GM21526 (cell line): Measurements from ENCODE around the gene SMG6.

Experiments used
- ATAC-seq: cut with Tn5 transposase; IDR thresholded peaks from one replicate; pipeline ENCODE4 v1.9.1; 2021; ENCODE audit warnings: moderate library complexity; ENCODE audit not compliant: unreplicated experiment, low FRiP score

The SMG6 gene

GRCh38 chr17:2084766-2085647 lies 218.6 kb downstream of the SMG6 start:
- ATAC-seq, result no peak

GRCh38 chr17:2084036-2084765 lies 219.4 kb downstream of the SMG6 start:
- ATAC-seq, result no peak

- ATAC-seq, result no peak
These were observed 220.0 kb downstream of the SMG6 start for GRCh38 chr17:2083613-2084035.

DNA sequence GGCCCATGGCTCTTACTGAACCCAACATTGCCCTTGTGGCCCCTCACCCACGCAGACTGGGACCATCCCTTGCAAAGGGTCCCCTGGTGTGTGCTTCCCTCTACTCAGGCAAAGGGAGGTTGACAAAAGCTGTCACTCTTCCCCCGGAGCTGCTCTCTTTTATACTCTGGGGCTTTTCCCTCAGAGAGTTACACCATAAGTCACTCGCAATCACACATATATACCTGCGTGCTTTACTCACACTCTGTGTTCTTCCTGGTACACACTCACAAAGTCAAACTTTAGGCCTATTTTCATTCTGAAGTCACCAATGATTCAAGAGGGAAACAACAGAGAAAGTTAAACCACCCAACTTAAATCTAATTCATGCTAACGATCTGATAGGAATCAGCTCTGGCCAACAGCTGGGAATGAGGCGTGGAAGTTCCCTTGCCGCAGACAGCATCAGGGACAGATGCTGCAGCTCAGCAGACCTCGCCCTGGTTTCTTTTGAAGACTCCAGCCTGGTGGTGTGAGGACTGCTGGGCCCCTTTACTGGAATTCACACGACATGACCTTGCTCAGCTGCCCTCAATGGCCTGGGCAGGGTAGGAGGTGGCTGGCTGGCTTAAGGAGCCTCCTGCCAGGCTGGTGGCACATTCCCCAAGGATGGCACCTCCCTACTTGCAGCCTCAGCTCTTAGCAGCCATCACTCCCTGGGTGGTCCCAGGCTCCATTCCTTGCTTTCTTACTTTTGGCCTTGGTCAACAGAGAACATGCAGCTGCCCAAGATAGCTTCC lies 221.4 kb downstream of the SMG6 start:
- ATAC-seq, result no peak

DNA sequence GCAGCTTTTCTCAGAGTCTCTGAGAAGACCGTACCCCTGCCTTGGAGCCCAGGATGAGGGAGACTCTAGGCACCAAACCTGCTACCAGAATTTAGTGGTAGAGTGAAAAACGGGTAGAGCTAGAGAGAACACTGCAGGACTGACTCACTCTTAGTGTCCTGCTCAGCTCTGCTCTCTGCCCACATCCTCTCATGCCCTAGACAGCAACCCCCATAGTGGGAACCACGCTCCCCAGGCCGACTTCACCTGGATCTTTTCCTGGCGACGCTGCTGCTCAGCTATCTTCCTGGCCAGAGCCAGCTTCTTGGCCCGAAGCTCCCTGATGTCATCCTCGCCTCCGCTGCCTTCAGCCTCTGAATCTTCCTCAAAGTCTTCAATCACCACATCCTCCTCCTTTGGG lies 222.0 kb downstream of the SMG6 start:
- ATAC-seq, result no peak

DNA sequence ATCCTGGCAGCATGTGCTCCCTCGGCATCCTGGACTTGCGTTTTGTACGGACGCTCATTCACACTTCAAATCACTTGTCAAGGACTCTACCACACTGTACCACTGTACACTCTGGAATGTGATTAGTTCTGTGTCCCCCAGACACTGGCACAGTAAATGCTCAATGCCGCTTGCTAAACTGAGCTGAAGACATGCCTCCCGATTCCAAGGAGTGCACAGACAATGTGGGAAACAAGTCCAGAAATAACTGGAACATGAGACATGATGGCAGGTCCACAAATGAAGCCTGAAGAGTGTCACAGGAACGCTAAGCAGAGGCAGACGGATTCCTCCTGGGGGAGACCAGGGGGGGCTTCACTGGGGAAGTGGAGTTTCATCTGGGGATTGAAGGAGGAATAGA lies 226.5 kb downstream of the SMG6 start:
- no peak for ATAC-seq

DNA sequence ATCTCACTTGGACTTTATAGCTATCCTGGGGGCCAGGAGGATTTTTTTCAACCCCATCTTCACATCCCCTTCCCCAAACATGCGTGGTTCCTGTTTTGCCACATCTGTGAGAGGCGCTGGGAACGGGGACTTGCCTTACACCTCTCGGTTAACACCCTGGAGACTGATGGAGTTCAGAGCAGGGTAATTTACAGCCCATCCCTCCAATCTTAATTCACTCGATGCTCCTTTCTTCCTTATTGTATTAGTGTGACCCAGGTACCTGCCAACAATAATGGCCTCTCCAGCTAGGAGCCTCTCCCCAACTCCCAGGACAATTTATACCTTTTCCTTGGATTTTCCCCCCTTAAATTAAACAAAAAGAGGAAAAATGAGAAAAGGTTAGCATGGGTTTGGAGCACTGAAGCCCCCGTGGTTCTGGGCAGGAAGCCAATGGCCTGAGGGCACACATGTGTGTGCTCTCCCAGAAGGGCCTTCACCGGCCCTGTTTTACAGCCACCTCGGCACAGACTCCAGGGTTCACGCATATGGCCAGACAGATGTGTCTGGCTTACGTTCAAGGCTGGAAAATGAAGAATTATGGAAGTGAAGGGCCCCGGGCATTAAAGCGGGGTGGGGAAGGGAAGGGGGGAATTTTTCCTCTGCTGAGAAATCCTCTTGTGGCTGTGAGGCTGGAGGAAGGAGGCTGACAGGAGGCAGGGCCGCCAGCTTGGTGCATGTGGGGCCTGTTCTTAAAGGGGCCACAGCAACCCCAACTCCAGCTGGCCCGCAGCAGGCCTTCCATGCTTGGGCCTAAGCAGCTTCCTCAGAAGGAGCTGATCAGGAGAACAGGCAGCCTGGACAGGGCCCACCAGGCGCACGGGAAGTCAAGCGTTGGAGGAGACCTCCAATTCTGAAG lies 227.2 kb downstream of the SMG6 start:
- no peak for ATAC-seq

DNA sequence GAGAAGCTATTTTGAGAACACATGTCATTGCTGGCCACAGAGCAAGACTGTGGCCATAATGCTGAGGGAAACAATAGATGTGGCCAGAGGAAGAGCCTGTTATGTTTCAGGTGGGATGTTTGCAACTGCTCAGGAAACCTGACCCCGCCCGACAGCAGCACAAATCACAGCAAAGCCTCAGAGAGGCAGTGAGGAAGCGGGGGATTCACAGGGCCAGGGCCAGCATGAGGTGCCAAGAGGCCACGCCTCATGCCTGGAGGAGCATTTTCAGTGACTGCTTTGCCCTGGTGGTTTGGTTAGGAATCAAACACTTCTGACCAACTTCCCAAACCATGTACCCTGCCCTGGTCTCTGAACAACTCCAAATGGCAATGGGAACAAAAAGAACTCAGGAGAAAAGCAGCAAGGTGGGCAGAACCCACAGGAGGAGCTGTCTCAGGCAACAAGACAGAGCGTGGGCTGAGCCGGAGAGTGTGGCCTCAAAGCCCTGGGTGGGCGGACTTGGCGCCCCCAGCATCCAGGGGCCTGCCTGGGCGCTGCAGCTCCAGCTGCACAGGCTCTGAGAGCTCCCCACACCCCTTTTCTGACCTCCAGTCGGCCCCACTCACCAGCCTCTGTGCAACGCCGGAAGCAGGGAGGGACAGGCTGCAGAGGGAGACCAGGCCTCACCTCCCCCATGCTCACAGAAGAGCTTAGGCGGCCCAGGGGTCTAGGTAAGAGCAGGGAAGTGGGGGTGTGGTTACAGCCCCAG lies 228.1 kb downstream of the SMG6 start:
- no peak for ATAC-seq

DNA sequence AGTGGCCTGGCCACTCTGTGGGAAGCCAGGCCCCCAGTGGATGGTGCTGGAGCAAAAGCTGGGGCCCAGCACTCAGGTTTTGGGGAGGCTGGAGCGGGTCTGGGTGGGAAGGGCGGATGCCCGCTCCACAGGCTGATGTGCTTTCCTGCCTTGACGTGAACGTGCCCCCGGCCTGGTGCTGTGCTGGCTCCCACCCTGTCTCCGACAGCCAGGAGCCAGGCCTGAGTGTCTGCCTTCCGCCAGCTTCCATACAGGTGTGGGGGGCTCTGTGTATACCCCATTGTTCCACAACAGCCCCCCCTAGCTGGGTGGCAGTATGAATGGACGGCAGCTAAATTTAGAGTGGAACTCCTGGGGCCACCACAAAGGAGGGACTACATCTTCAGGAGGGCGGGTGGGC lies 228.7 kb downstream of the SMG6 start:
- ATAC-seq, result no peak

DNA sequence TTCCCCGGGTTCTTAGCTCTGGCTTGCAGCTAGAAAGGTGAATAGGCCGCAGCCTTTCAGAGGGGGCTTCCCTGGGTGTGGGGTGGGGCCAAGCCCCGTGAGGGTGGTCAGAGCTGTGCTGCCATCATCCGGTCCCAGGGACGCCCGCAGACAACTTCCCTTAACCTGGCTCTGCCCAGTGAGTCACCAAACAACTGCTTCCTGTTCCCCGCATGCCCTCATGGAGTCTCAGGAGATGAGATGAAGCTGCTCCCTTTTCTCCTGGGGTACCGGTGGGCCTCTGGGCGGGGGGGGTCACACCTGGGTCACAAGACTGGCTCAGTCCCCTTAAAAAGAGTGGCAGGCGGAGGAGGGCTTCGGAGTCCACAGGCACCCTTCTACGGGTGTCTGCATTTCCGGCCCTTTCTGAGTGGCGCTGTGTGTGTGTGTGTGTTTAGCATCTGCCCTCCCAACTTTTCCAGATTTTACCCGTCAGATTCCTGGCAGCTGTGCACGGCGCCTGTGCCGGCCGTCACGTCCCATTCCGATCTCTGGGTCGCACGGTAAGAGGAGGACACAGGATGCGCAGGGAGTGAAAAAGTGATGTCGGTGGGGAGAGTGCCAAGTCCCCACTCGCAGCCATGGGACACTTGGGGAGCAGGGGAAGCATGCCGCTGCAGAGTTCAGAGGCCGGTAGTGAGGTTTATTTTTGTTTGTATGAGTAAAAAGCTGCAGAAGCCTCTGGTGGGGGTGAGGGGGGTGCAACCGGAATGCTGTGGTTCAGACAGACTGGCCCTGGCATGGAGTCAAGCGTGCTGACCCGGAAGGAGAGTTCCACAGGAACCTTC lies 231.9 kb downstream of the SMG6 start:
- no peak for ATAC-seq

DNA sequence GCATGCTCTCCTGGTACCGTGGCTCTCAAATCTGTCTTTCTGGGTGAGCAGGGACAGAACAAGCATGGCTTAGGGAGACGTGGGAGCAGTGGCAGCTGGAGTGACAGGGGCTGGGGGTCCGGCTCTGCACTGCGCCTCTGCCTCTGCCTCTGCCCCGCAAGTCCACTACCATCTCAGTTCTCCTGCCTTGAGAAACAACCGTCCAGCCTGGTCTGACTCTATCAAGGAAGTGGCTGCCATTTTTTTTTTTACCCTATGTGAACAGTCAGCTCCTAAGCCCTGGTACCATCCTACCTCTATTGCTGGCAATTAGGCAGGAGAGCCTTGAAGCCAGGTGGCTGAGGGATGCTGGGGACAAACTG lies 232.6 kb downstream of the SMG6 start:
- ATAC-seq, result no peak

DNA sequence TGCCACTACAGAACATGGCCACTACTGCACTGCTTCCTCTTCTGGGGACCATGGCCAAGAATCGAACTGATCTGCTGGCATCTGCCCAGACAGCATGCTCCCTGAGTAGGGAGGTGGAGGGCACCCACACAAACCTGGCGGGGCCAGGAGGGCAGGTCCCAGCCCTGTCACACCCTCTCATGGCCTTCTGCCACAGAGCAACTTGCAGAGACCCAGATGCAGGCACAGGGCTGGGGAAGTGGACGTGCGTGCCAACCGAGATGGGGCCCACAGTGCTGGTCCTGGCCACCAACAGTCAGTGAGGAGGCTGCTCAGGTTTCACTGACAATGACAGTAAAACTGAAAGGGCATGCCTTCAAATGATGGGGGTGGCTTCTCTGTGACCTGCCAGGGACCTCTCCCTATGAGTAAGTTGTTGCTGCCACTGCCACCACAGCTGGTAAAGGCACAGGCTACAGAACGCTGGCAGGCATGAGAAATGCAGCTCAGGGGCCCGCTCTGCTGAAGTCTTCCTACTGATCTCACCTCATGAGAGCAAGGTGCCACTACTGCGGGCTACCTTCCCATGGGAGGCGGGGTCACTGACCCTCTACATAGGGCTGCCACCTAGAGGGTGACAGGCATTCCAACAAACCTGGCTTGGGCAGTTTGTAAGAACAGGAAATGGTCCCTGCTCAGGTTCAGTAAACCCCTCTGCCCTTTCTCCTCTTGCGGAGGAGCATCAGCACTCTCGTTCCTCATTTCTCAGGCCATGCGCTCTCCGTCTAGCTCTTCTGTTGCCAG lies 233.2 kb downstream of the SMG6 start:
- peak; percentile 56 for ATAC-seq

DNA sequence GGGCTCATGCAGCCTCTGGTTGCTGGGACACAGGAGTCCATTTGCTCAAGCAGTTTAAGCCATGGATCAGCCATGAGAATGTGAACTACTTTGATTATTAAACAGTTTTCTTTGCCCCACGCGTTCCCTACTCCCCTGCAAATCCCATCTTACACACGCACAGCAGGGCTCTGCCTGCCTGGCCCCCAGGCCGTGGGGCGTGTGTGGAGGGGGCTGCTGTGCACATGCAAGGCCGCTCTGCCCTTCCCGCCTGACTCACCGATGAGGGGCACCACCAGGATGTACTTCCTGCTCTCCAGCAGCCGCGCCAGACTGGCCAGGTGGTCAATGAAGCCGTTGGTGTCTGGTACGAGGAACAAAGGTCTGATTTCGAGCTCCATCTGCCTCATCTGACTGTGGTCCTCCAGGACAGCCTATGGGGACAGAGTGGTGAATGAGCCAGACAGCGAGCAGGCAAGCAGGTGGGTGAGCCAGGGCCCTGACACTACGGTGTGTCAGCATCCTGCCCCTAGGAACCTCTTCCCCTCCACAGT lies 235.0 kb downstream of the SMG6 start:
- ATAC-seq, result no peak

- no peak for ATAC-seq
These were observed 235.5 kb downstream of the SMG6 start for GRCh38 chr17:2068031-2068518.

DNA sequence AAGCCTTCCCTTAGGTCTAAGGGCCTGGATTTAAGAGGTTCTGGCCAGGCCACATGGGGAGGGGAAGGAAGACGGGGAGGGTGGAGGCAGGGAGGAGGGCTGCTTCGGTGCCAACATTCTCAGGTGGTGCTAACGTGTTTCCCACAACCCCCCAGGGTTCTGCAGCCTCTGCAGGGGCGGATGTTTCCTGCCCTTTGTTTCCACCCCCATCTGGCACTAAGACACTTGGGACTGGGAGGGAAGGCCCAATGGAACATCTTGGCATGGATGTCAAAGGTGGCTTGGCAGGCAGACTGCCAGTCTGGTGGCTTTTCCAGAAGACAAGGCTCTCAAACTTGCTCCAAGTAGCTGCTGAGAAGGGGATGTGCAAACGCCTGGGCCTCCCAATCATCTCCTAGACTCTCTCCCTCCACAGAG lies 236.0 kb downstream of the SMG6 start:
- no peak for ATAC-seq

DNA sequence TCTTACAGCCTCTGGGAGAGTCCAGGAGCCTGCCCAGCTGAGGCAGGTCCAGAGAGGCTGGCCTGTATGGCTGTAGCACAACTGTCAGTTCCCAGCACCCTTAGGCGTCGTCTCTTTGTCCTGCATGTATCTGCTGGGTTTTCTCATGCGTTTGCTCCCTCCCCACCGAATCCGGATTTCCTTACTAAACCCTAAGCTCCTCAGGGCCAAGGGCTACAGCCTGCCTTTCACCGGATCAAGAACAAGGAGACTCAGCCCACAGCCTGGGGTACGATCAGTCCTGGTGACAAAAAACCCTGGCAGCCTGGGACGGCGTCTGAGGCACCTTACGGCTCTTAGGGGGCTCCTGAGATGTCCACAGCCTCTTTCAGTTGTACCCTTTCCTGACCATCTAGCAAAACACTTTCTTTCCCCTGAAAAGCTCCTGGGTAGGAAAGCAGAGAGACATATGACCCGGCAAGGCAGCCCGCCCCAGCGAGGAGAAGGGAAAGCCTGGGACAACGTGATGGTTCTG lies 236.5 kb downstream of the SMG6 start:
- ATAC-seq, result no peak

DNA sequence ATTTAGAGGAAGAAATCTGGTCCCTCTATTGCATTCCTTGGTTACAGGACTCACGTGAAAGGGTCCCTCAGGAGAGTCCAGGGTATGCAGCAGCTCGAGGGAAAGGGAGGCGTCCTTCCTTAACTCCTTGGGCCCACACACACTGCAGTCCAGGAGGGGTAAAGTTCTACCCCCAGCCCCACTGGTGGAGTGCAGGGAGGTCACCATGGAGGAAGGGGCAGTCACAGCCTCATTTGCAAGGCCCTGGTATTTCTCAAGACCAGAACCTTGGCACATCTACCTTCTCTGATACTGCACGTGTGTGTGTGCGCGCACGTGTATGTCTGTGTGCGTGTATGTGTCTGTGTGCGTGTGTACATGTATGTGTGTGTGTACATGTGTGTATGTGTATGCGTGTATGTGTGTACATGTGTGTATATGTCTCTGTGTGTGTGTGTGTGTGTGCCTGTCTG lies 237.6 kb downstream of the SMG6 start:
- ATAC-seq, result no peak
